Measurements from ENCODE around the gene PTTG1IP.

PTTG1IP gene

DNA sequence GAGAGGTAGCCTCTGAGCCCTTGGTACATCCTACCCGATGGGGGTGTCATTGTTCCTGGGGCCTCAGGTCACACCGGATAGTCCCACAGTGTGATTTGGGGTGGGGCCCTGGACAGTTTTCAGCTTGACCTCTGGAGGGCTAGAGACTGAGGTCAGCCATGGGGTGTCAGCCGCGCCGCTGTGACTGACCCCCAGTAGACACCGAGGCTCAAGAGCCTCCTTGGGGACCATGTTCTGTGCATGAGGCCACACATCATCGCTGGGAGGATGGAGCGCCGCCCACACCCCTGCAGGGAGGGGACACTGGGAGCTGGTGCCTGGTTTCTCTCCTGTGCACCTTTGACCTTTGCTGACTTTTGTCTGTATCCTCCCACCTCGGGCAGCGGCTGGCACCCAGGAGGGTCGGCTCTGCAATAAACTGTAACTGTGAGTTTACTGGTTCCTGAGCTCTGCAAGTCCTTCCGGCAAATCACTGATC lies 24.6 kb upstream of the PTTG1IP start:
- in situ Hi-C loops (cut with MboI; ENCODE audit: low sequenced_read_pairs), result no loop called here

DNA sequence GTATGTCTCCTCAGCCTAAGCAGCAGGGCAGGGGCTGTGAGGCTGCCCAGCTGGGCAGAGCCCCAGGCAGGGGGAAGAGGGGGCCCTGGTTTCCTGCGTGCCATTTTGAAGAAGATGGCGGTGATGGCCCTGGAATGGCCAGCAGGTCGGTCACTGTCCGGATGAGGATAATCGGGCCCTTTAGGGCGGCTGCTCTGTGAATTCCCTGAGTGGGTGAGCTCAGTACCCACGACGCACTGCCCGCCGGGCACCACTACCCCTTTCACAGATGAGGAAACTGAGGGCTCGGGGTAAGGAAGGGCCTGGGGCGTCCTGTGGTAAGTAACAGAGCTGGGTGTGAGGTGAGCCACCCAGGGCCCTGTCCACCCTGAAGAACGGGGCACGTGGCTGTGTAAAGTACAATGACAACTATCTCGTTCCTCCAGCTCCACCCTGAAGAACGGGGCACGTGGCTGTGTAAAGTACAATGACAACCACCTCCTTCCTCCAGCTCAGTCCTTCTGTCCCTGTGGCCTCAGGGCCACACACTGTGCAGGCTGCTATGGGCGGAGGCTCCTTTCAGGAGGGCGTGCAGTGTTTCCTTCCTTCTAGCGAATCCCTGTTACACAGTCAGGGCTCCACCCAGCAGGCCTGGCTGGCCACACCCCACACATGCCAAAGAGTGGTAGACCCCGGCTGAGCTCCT lies 24.0 kb upstream of the PTTG1IP start:
- in situ Hi-C loops (cut with MboI; ENCODE audit: low sequenced_read_pairs), result no loop called here

DNA sequence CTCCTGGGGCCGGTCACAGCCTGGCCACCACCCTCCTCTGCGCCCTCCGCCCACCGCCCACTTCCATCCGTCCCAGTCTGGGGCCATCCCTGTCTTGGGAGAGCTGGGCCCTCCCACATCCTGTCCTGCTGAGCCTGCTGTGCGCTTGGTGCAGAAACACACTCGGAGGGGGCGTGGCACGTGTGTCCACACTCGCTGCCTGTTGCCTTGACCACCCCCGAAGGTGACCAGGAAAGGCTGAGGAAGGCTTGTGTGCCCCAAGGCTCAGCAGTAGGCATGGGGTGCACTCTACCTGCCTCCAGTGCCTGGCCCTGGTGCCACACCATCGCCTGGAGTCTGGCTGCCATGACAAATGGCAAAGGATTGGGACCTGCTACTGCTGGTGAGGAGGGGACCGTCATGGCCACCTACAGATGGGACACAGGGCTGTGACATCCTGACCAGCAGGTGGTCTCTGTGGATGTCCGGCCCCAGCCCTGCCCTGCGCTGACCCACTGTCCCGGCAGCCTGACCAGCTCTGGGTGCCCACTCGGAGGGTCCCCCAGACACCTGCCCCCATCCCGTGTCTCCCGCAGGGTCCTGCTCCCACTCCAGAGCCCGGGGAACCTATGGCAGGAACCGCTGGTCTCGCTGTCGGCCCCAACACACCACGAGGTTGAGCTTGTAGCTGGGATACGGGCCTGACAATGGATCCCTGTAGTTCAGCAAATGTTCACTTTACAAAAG lies 23.2 kb upstream of the PTTG1IP start:
- in situ Hi-C loops (cut with MboI; ENCODE audit: low sequenced_read_pairs), result no loop called here

DNA sequence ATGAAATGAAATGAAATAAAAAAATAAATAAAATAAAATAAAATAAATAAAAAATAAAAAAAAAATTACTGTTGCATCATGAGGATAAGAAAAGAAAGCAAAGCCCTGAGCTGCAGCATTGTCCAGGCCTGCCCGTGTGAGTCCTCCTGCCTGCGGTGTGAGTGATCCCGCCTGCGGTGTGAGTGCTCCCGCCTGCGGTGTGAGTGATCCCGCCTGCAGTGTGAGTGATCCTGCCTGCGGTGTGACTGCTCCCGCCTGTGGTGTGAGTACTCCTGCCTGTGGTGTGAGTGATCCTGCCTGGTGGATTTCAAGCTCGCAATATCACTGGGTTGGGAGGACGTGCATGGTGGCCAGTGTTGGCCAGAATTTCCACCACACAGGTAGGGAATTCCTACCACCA lies 22.4 kb upstream of the PTTG1IP start:
- in situ Hi-C loops (cut with MboI; ENCODE audit: low sequenced_read_pairs), result no loop called here

- in situ Hi-C loops (cut with MboI; ENCODE audit: low sequenced_read_pairs), result no loop called here
These were observed 21.3 kb upstream of the PTTG1IP start for GRCh38 chr21:44894687-44895302.

GRCh38 chr21:44893948-44894656 lies 20.6 kb upstream of the PTTG1IP start:
- in situ Hi-C loops (cut with MboI; ENCODE audit: low sequenced_read_pairs), result no loop called here

DNA sequence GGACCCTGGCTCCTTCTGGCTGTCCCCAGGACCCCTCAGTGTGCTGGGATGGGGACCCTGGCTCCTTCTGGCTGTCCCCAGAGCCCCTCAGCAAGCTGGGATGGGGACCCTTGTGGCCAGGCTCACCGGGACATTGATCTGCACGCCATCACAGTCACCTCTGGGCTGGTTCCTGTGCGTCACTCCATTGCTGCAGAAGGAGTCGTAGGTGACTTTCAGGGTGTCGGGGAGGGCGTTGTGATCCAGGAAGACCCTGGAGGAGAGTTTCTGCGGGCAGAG lies 19.7 kb upstream of the PTTG1IP start:
- in situ Hi-C loops (cut with MboI; ENCODE audit: low sequenced_read_pairs), result no loop called here

DNA sequence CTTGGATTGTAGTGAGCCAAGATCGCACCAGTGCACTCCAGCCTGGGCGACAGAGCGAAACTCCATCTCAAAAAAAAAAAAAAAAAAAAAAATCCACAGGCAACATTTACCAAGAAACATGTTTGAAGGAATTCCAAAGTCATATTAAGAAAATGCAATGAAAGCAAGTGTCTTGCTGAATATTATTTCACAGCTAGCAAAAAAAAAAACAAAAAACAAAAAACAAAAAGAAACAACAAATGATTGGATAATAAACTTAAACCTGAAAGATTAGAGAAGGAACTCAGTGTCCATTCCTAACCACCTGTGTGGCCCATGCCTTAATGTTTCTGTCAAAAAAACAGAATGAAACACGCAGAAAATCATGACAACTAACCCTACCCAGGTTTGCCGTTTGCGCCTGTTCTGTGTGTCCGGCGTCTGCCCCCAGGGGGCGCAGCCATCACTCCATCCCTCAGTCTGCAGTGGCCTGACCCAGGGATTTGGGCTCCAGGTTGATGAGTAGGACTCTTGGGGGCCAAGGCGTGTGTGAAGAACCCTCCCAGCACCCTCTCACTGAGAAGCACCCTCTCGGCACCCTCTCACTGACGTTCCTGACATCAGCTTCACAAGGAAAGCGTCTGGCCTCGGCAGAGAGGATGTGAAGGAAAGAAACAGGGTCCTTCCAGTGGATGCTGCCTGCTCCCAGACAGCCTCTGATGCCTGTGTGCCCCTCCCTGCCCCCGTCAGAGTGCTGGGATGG lies 19.2 kb upstream of the PTTG1IP start:
- in situ Hi-C loops (cut with MboI; ENCODE audit: low sequenced_read_pairs), result no loop called here

GRCh38 chr21:44892095-44892494 lies 18.6 kb upstream of the PTTG1IP start:
- in situ Hi-C loops (cut with MboI; ENCODE audit: low sequenced_read_pairs), result no loop called here

GRCh38 chr21:44891631-44892031 lies 18.1 kb upstream of the PTTG1IP start:
- in situ Hi-C loops (cut with MboI; ENCODE audit: low sequenced_read_pairs), result no loop called here

- in situ Hi-C loops (cut with MboI; ENCODE audit: low sequenced_read_pairs), result no loop called here
These were observed 17.6 kb upstream of the PTTG1IP start for GRCh38 chr21:44890961-44891541.

- in situ Hi-C loops (cut with MboI; ENCODE audit: low sequenced_read_pairs), result no loop called here
These were observed 16.9 kb upstream of the PTTG1IP start for GRCh38 chr21:44890338-44890931.

- in situ Hi-C loops (cut with MboI; ENCODE audit: low sequenced_read_pairs), result no loop called here
These were observed 16.3 kb upstream of the PTTG1IP start for GRCh38 chr21:44889625-44890337.

GRCh38 chr21:44888581-44889550 lies 15.4 kb upstream of the PTTG1IP start:
- in situ Hi-C loops (cut with MboI; ENCODE audit: low sequenced_read_pairs), result no loop called here

DNA sequence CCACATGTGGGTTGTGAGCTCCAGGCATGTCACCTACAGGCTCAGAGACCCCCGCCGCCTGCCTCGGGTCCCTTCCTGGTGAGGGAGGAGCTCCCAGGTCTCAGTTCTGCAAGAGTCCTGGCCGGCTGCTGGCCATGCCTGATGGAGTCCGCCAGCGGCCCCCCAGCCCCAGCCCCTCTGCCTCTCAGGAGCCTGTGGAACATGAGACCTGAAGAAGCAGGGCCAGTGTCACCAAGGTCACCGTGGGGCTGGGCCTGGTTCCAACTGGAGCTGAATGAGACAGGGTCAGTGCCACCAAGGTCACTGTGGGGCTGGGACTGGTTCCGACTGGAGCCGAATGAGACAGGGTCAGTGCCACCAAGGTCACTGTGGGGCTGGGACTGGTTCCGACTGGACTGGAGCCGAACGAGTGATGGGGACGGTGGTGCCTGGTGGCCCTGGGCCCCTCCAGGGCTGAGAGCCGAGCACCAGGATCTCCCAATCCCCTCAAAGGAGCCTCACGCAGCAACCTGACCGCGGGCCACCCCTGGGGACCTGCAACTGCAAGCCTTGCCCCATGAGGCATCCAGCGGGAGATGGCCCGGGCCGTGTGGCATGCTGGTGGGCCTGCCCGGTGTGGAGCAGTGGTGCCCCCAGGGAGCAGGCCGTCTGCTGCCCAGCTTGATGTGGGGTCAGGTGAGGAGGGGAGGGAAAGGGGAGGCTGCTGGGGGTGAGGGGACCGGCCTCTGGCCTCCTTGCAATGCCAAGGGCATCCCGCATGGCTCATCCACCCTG lies 14.5 kb upstream of the PTTG1IP start:
- in situ Hi-C loops (cut with MboI; ENCODE audit: low sequenced_read_pairs), result no loop called here

- in situ Hi-C loops (cut with MboI; ENCODE audit: low sequenced_read_pairs), result no loop called here
These were observed 13.8 kb upstream of the PTTG1IP start for GRCh38 chr21:44887126-44887806.

Data from hTERT RPE-1 (cell line).